Heart left ventricle (tissue), 16 donors: ENCODE measurements around the gene PRR5L. TPM values are rescaled to one million over a fixed set of nuclear protein-coding genes. Genes with fewer than 3 reads are reported as not detected.
A peak's percentile ranks its signal among the peaks of the same experiment; 100 is the strongest.

Experiments
- ATAC-seq, 4 donors: fragments of 200-7000 bp; cut with Tn5 transposase; one replicate each; pipeline ENCODE4 v1.9.1; 2020 to 2022; ENCODE audit warnings: moderate library complexity in 4 of 4, mild to moderate bottlenecking in 3 of 4, moderate number of reproducible peaks in 1 of 4
- DNase-seq, 5 donors: peaks; one replicate each; pipeline ENCODE4 v3.0.0-alpha.2; 2020
- H3K27ac ChIP-seq, 12 donors: fragments of 200-600 bp; sonication (generic) in 4 of 12; one replicate each; pipeline versions ENCODE4 v1.5.0 to v1.8.0; 2016 to 2022; ENCODE audit warnings: mild to moderate bottlenecking in 2 of 12
- H3K27me3 ChIP-seq, 9 donors: fragments of 200-600 bp; sonication (generic) in 2 of 9; one replicate each; pipeline versions ENCODE4 v1.5.1 to v1.8.0; 2016 to 2022; ENCODE audit warnings: mild to moderate bottlenecking in 3 of 9
- H3K36me3 ChIP-seq, 9 donors: fragments of 200-600 bp; sonication (generic) in 2 of 9; one replicate each; pipeline versions ENCODE4 v1.5.0 to v1.8.0; 2018 to 2022; ENCODE audit warnings: mild to moderate bottlenecking in 2 of 9
- H3K4me1 ChIP-seq, 12 donors: fragments of 200-600 bp; sonication (generic) in 4 of 12; one replicate each; pipeline versions ENCODE4 v1.5.0 to v1.8.0; 2016 to 2022; ENCODE audit warnings: mild to moderate bottlenecking in 3 of 12
- H3K4me3 ChIP-seq, 12 donors: fragments of 200-600 bp; sonication (generic) in 4 of 12; one replicate each; pipeline versions ENCODE4 v1.5.0 to v1.8.0; 2017 to 2022; ENCODE audit warnings: mild to moderate bottlenecking in 9 of 12, moderate library complexity in 4 of 12
- H3K9me3 ChIP-seq, 12 donors: fragments of 200-600 bp; sonication (generic) in 4 of 12; one replicate each; pipeline versions ENCODE4 v1.5.0 to v1.8.0; 2016 to 2022; ENCODE audit warnings: mild to moderate bottlenecking in 1 of 12
- CTCF ChIP-seq, 12 donors: fragments of 200-600 bp; sonication (generic) in 4 of 12; IDR thresholded peaks; one replicate each; pipeline versions ENCODE4 v1.5.0 to v1.8.0; 2018 to 2022; ENCODE audit warnings: antibody characterized with exemption in 12 of 12, mild to moderate bottlenecking in 5 of 12
- POLR2A ChIP-seq, 2 donors: fragments of 450-650 bp; IDR thresholded peaks; one replicate each; pipeline ENCODE4 v1.6.1; 2017; ENCODE audit warnings: antibody characterized with exemption in 2 of 2, mild to moderate bottlenecking in 2 of 2, moderate library complexity in 2 of 2
- WGBS, 4 donors: extraction: QIAGEN DNeasy Blood & Tissue Kit in 2 of 4; methylation state at CpG; one replicate each; pipeline versions ENCODE4 v1.1.5 to v1.1.7; 2013 to 2018; 5-methylcytosine and 5-hydroxymethylcytosine counted together
- intact Hi-C, 10 donors: fragments of 100-400 bp; cut with DNase I; formaldehyde crosslinking; loops; one replicate each; pipeline versions ENCODE4 v1.11.1 to v1.14.2; 2022
- polyA plus RNA-seq, 2 donors: library from polyadenylated mRNA; stranded (reverse); fragments of 200-250 nt; gene quantifications; one replicate each; pipeline ENCODE4 v1.2.3, GENCODE V29; 2013
- total RNA-seq, 9 donors: library from RNA; depleted of rRNA in 2 of 9; stranded (reverse); fragments of >200 nt in 2 of 9; fragmentation: NEBNext Ultra II Directional in 3 of 9; extraction: Animal tissue kit (Norgen Biotek cat#: 25700) in 3 of 9; gene quantifications; one replicate each; pipeline versions ENCODE4 v1.1.0 to v1.2.4, GENCODE V29; 2016 to 2023
- donor health status: ischemic (EF 13 %, LVEDD 7.1; RV severe dilation, severe dysfunction).
- donor health status: healthy with polysubstance abuse.
- donor health status: DM: no; HTN: yes; CAD: no.
- donor health status: DM: no; HTN: no; CAD: no.
- donor health status: ischemic (EF 25% LVEDD 6.9; RV normal size, moderate dysfunction).
- donor health status: ischemic (EF 25% LVEDD 5.7; RV mildly dilated, moderate dysfunction).
- donor health status: healthy.
- donor health status: DM: yes; HTN: yes; CAD: no.
- donor health status: ischemic (EF 35%, LVEDD 5.7; RV mildly dilated, moderate dysfunction).
- donor health status: nonischemic (EF 11% LVEDD 7.7; RV severe dilation, severe dysfunction).
- donor health status: DM: yes; HTN: yes; CAD: no.
- donor health status: PGD.
- donor health status: ischemic (EF 29% LVEDD 5.4; RV normal size, mild dysfunction).
- donor health status: nonischemic (EF 23%, LVEDD 6.1; RV moderate dilation, normal function).

Gene PRR5L
- total and polyA plus RNA-seq, 11 donors: 0.61 to 17.8 (median 3.1) TPM

- Histone ChIP-seq H3K27ac (peak overlapping the region in 1 of 12 donors; percentile 3), H3K9me3 (no peaks in the 10 kb centered on the region), H3K4me1 (peaks cover 0 to 61% (median 0%) of the 10 kb centered on the region in 12 donors), H3K4me3 (no peak overlapping the region), H3K27me3 (peaks cover 0 to 4% (median 0%) of the 10 kb centered on the region in 9 donors), H3K36me3 (no peaks in the 10 kb centered on the region)
- ATAC-seq: no peak
- intact Hi-C loops: loop anchor here in 1 of 10 donors (10.0 kb wide), 1 partner anchor 49 kb away; no protein-coding TSS in a partner anchor
- TF ChIP-seq POLR2A (IDR thresholded peaks at IDR 0.05) (no peak), CTCF (IDR thresholded peaks at IDR 0.05) (no peak)
- WGBS, 4 donors: 36 to 56% (median 50%) methylated on average over 5 of the region's 5 CpGs
- no peak for DNase-seq
Measured at GRCh38 chr11:36363361-36364268, 67.5 kb downstream of the PRR5L start.

GRCh38 chr11:36364551-36365325 lies 68.7 kb downstream of the PRR5L start:
- no peak for ATAC-seq

GRCh38 chr11:36365907-36366306 lies 69.8 kb downstream of the PRR5L start:
- H3K4me3 ChIP-seq: no peak overlapping the region
- DNase-seq: no peak
- no peak for ATAC-seq
- intact Hi-C loops: loop anchor here in 1 of 10 donors (10.0 kb wide), 1 partner anchor 51 kb away; no protein-coding TSS in a partner anchor
- TF ChIP-seq POLR2A (IDR thresholded peaks at IDR 0.05) (no peak), CTCF (IDR thresholded peaks at IDR 0.05) (no peak)
- no peaks in the 10 kb centered on the region for H3K9me3 ChIP-seq
- H3K27ac ChIP-seq: no peak overlapping the region
- H3K4me1 ChIP-seq: peaks cover 0 to 53% (median 0%) of the 10 kb centered on the region in 12 donors
- H3K27me3 ChIP-seq: peaks cover 0 to 4% (median 0%) of the 10 kb centered on the region in 9 donors
- no peaks in the 10 kb centered on the region for H3K36me3 ChIP-seq

More at GRCh38 chr11:36364551-36365325, 68.7 kb downstream of the PRR5L start:
- H3K27ac ChIP-seq: no peak overlapping the region
- 56 to 63% (median 59%) methylated on average over 10 of the region's 10 CpGs for WGBS, 4 donors
- TF ChIP-seq CTCF (IDR thresholded peaks at IDR 0.05) (no peak), POLR2A (IDR thresholded peaks at IDR 0.05) (no peak)
- no peaks in the 10 kb centered on the region for H3K9me3 ChIP-seq
- DNase-seq: no peak
- H3K4me3 ChIP-seq: no peak overlapping the region
- peaks cover 0 to 4% (median 0%) of the 10 kb centered on the region in 9 donors for H3K27me3 ChIP-seq
- intact Hi-C loops: loop anchor here in 1 of 10 donors (10.0 kb wide), 1 partner anchor 50 kb away; no protein-coding TSS in a partner anchor
- no peaks in the 10 kb centered on the region for H3K36me3 ChIP-seq
- H3K4me1 ChIP-seq: peaks cover 0 to 61% (median 0%) of the 10 kb centered on the region in 12 donors
